ENCODE measurements around the gene EXOSC2.

- TF ChIP-seq POLR2A (IDR thresholded peaks at IDR 0.05) (no peak), CTCF (IDR thresholded peaks at IDR 0.05) (no peak), EP300 (IDR thresholded peaks at IDR 0.05; ENCODE audit: low read depth) (no peak), POLR2AphosphoS5 (IDR thresholded peaks at IDR 0.05) (no peak)
Observed at GRCh38 chr9:130693101-130693425, 517 bp upstream of the EXOSC2 start.
